DMS153 treated with DMSO at 0.1 percent for 48 hours (cell line): ENCODE measurements around the gene SLC25A33.
"Not testable (repeated sequence)": the region's sequence is repeated elsewhere in the genome, so short reads cannot be mapped to it uniquely, and the experiment has no call there.

ENCODE experiments used
- DNase-seq: peaks from one replicate; lab custom pipeline; 2025; ENCODE audit not compliant: unreplicated experiment; lab: John Stamatoyannopoulos, UW

Gene SLC25A33

GRCh38 chr1:9618909-9619679, 79.8 kb downstream of the SLC25A33 start:
- no peak for DNase-seq

GRCh38 chr1:9621032-9621431, 81.8 kb downstream of the SLC25A33 start:
- no peak for DNase-seq

GRCh38 chr1:9624081-9624480, 84.8 kb downstream of the SLC25A33 start:
- no peak for DNase-seq

- DNase-seq = not testable (repeated sequence)
Observed at GRCh38 chr1:9625030-9625429, 85.8 kb downstream of the SLC25A33 start.

GRCh38 chr1:9626201-9626608, 86.9 kb downstream of the SLC25A33 start:
- no peak for DNase-seq

GRCh38 chr1:9628541-9629444, 89.5 kb downstream of the SLC25A33 start:
- no peak for DNase-seq

GRCh38 chr1:9629445-9630201, 90.4 kb downstream of the SLC25A33 start:
- DNase-seq = no peak

GRCh38 chr1:9630331-9631111, 91.3 kb downstream of the SLC25A33 start:
- DNase-seq = no peak

- no peak for DNase-seq
Observed at GRCh38 chr1:9631613-9632012, 92.3 kb downstream of the SLC25A33 start.

- no peak for DNase-seq
Observed at GRCh38 chr1:9633493-9633892, 94.2 kb downstream of the SLC25A33 start.

GRCh38 chr1:9634582-9634981, 95.3 kb downstream of the SLC25A33 start:
- no peak for DNase-seq
